ENCODE data around the gene CAPRIN1.
"Not testable (repeated sequence)": the region's sequence is repeated elsewhere in the genome, so short reads cannot be mapped to it uniquely, and the experiment has no call there.

The CAPRIN1 gene

DNA sequence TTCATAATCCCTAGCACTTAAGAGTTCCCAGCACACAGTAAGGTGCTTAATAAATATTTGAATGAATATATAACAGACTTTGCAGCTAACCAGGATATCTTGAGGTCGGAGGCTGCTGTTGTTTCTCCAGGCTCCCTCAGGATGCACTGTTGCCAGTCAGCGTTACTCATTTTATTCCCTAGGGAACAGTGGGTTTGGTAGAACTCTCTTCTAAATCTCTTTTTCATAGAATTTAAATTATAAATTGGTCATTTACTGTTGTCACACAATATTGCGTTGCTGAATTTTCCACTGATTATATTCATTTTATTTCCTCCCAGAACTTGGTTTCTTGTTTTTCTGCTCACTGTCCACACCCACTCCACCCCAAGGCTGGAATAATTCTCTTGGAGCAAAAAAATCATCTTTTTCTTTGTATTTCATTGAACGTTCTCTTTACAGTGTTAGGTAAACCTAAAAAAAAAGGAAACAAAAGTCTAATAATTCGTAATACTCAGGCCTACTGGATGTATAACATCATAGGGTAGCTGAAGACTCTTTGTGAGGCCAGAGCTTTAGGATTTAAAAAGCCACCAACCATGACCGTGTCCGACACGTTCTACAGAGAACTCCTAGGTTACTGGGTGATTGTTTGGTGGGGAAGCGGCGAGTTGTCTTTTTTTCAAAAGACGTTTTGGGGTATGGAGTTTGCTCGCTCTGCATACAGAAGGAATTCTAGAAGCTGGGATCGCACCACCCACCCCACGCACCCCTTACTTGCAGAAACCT, 766 bp upstream of the CAPRIN1 start:
- DNase-seq (ENCODE audit: low read depth), result no peak

DNA sequence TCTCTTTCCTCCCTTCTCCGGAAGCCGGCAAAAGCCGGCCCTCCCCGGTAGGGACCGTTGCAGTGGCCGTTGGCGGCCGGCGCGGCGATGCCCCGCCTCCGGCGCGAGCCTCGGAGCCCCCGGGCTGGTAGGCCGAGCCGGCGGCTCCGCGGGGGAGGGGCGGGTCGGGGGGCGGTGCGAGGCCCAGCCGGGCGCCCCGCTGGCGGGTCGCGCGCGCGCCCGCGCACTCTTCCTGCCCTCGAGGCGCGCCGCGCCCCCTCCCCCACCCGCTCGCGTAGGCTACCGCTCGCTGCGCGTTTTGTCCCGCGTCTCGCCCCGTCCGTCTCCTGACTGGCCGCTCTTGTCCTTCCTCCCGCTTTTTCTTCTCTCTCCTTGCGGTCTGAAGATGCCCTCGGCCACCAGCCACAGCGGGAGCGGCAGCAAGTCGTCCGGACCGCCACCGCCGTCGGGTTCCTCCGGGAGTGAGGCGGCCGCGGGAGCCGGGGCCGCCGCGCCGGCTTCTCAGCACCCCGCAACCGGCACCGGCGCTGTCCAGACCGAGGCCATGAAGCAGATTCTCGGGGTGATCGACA, 591 bp downstream of the CAPRIN1 start:
- DNase-seq (ENCODE audit: low read depth), result peak; percentile 79

DNA sequence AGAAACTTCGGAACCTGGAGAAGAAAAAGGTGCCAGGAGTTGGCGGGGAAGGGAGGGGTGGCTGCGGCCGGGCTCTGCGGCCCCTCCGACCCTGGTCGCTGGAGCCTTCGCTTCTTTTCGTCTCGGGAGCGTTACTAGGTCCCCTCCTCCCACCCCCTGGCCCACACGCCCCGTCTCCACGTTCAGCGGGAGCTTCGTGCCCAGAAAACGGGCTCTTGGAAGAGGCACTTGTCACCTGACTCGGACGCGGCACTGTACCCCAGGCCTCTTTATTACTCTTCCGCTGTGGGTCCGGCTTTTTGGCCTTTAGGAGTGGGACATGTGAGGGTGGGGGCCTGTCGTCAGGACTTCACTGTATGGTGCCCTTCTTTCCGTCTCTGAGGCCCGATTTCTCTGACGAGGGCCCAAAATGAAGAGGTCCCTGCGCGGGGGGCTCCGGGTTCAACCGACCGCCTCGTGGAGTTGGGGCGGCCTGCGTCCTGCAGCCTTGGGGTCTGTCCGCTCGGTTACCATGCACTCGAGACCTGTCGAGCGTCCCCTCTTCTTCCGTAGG, 1.2 kb downstream of the CAPRIN1 start:
- no peak for DNase-seq (ENCODE audit: low read depth)

DNA sequence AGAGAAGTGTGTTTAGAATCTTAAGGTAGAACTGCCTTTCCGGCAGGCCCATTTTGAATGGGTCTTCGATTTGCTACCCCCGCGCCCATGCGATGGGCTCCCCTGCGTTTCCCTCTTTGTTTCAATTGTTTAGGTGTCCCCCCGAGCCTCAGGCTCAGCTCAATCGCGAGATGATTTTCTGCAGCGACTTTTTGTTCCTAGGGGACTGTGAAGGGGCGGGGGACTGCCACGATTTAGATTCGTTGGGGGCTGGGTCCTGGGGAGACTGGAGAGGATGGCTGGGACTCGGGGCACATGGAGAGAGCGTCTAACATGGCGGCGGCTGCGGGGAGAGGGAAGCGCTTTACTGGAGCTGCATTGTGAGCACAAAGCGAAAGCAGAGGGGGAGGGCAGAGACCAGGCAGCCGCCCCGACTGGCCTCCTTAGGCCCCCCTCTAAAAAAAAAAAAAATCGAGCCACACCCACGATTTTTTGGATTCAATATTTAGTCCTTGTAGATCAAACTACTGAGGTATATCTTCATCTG, 1.7 kb downstream of the CAPRIN1 start:
- peak; percentile 70 for DNase-seq (ENCODE audit: low read depth)

DNA sequence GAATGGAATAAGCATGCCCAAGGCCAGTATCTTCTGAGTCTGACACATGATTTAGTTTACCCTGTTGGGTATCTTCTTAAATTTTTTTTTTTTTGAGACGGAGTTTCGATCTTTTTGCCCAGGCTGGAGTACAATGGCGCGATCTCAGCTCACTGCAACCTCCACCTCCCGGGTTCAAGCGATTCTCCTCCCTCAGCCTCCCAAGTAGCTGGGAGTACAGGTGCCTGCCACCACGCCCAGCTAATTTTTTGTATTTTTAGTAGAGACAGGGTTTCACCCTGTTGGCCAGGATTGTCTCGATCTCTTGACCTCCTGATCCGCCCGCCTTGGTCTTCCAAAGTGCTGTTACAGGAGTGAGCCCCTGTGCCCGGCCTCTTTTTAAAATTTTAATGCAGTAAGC, 2.8 kb downstream of the CAPRIN1 start:
- DNase-seq (ENCODE audit: low read depth), result not testable (repeated sequence)

DNA sequence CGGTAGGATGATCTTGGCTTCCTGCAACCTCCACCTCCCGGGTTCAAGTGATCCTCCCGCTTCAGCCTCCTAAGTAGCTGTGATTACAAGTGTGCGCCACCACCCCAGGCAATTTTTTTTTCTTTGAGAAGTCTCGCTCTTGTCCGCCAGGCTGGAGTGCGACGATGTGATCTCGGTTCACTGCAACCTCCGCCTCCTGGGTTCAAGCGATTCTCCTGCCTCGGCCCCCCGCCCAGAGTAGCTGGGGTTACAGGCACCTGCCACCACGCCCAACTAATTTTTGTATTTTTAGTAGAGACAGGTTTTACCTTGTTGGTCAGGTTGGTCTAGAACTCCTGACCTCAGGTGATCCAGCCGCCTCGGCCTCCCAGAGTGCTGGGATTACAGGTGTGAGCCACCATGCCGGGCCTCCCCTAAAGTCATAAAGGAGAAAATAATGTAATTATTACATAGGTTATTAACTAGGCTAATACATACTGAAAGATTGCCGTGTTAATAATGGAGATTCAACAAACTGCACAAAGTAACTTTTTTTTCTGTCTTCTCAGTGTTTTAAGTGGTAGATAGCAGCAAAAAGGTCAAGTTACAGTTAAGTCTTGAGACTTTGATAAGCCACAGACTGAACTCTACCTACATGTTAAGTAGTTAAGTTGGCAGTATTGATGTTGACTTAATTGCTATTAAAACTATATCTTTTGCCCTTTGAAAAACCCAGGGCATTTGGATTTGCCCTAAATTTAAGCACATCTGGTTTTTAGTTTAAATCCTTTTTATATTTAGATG, 3.9 kb downstream of the CAPRIN1 start:
- DNase-seq (ENCODE audit: low read depth), result no peak

DNA sequence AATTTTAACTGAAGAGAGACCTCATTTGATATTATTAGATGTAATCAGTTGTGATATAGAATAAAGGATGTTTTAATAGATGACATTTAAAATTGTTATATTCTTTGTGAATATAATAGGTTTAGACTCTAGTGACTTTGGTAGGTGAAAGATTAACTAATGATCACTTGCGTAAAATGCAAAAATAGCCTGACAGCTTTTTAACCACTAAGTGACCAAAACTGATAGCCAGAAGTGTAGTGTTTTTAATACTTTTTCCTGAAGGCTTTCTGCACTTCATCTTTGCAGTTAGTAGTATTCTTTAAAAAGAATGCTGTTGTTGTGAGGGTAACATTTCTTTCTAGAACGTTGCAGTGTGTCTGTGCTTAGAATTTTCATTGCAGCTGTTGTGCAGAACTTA, 5.1 kb downstream of the CAPRIN1 start:
- no peak for DNase-seq (ENCODE audit: low read depth)

DNA sequence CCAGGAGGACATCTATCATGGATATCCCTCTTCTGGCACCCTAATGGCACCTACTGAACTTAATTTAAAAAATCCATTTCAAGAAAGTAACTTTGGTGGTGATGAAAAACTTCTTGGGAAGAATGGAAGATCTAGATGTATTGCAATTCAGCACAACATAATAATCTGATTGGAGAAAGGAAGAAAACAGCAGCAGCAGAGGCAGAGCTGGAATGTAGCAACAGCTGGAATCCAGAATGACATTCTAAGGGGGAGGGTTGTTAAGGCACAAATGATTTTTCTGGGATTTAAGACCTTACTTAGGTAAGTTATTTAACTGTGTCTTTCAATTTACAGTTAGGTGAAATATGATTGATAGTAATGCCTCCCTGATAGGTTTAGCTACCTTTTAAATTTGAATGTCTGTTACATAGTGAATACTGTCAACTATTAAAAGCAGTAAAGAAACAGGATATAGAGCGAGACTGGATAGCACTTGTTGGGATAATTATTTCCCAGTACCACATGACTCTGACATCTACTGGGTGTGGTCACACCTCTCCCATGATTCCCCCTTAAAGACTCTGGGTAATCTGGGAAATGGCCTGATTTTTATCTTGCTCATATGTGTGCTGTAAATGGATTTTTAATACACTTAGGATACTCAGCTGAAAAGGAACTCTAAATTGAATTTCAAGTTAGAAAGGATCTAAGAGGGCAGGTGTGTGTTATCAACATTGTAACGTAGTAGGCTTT, 11.7 kb downstream of the CAPRIN1 start:
- no peak for DNase-seq (ENCODE audit: low read depth)

DNA sequence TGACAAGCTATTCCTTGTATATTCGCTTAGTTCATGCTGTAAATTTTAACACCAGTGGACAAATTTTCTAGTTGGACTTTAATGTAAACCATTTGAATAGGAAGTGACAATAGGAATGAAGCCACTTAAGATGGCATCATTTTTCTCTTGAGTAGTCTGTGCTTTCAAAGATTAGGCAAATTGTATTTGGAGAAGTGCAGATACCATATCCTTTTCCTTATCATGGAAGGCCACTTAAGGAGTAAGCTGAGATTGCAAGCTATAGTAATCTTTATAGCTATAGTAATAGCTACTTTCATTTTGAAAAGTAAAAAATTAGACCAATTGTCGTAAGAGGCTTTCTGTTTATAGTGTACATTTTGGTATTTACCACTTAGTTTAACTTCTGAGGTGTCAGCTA, 12.8 kb downstream of the CAPRIN1 start:
- no peak for DNase-seq (ENCODE audit: low read depth)

DNA sequence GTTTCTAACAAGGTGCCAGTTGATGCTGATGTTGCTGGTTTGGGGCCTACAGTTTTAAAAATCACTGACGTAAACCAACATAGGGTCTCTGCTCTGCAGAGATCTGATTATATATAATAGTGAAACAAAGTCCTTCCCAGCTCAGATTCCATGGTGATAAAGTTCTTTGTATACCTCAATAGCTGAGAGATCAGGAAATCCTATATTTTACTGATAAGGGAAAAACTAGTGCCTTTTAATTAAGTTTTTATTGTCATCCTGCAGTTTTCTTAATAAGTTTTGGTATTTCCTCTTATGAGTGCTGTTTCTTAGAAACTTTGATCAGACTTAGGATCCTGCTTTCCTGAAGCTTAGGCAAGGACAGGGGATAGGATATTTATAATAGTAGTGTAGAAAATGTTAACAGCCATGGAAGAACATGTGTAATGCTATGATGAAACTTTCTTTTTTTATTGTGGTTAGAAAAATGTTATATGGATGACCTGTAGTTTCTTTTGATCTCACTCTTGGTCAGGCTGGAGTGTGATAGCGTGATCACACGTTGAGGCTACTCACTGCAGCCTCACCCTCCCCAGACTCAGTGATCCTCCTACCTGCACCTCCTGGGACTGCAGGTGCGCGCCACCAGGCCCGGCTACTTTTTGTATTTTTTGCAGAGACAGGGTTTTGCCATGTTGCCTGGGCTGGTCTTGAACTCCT, 14.1 kb downstream of the CAPRIN1 start:
- DNase-seq (ENCODE audit: low read depth), result no peak

DNA sequence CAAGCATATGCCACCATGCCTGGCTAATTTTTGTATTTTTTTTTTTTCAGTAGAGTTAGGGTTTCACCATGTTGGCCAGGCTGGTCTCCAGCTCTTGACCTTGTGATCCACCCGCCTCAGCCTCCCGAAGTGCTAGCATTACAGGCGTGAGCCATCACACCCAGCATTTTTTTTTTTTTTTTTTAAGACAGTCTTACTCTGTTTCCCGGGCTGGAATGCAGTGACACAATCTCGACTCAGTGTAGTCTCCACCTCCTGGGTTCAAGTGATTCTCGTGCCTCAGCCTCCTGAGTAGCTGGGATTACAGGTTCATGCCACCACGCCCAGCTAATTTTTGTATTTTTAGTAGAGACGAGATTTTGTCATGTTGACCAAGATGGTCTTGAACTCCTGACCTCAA, 15.2 kb downstream of the CAPRIN1 start:
- not testable (repeated sequence) for DNase-seq (ENCODE audit: low read depth)

DNA sequence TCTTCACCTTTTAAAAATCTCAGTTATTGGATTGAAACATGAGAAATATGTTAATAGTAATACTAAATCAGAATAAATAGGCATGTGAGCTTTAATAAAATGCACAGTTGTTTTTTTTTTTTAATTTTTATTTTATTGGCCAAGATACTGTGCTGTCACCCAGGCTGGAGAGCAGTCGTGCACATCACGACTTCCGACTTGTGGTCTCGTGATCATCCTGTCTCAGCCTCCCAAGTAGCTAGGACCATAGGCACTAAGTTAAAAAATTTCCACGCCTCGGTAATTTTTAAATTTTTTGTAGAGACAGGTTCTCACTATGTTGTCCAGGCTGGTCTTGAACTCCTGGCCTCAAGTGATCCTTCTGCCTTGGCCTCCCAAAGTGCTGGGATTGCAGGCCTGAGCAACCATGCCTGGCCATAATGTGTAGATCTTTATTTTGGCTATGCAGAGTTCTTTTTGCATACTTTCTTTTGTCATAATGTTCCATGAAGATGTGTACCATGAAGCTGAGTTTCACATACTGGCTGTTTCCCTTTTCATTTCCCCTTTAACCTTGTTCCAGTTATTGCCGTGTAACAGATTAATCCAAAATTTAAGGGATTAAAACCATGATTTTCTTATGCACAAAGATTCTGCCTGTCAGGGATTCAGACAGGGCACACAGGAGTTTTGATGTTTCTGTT, 16.0 kb downstream of the CAPRIN1 start:
- DNase-seq (ENCODE audit: low read depth), result no peak

DNA sequence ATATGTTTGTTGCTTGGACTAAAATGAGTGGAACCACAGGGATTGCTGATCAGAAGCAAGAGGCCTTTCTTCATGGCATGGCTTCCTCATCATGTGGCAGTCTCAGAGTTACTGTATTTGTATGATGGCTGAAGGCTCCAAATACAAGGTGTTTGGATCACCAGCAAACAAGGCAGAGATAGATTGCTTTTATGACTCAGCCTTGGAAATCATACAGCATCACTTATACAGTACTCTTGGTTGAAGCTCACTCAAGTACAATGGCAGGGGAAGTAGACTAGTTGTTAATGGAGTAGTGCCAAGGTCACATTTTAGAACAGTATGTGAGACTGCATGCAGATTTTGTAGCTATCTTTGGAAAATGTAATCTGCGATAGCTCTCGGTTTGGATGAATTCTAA, 16.6 kb downstream of the CAPRIN1 start:
- DNase-seq (ENCODE audit: low read depth), result no peak

DNA sequence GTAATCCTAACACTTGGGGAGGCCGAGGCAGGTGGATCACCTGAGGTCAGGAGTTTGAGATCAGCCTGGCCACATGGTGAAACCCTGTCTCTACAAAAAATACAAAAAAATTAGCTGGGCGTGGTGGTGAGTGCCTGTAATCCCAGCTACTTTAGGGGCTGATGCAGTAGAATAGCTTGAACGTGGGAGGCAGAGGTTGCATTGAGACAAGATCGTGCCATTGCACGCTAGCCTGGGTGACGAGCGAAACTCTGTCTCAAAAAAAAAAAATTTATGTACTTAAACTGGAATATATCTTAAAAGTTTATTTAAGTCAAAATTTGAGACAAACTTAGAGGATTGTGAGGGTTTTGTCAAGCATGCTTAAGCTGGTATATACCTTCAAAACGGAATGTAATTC, 19.8 kb downstream of the CAPRIN1 start:
- DNase-seq (ENCODE audit: low read depth), result not testable (repeated sequence)

DNA sequence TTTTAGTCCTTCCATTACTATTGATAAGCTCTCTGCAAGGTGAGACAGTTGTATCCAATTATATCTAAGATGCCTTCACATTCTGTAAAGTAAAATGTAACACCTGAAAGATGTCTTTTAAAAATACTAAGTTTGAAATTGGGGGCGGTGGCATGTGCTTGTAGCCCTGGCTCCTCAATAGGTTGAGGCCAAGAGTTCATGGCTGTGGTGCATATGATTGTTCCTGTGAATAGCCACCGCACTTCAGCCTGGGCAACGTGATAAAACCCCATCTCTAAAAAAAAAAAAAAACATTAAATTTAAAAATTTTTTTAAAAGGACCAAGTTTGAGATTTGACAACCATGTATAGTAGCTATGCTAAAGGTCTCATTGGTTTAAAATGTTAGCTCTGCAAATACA, 20.5 kb downstream of the CAPRIN1 start:
- DNase-seq (ENCODE audit: low read depth), result no peak

DNA sequence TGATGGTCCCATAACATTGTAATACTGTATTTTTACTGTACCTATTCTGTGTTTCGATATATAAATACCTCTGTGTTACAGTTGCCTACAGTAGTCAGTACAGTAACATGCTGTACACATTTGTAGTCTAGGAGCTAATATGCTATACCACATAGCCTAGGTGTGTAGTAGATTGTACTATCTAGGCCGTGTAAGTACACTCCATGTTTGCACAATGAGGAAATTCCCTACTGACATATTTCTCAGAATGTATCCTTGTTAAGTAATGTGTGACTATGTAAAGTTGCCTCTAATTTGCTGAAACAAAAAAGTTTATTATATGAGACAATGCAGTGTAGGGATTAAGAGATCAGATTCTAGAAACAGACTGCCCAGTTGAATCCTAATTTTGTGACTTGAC, 21.3 kb downstream of the CAPRIN1 start:
- no peak for DNase-seq (ENCODE audit: low read depth)

DNA sequence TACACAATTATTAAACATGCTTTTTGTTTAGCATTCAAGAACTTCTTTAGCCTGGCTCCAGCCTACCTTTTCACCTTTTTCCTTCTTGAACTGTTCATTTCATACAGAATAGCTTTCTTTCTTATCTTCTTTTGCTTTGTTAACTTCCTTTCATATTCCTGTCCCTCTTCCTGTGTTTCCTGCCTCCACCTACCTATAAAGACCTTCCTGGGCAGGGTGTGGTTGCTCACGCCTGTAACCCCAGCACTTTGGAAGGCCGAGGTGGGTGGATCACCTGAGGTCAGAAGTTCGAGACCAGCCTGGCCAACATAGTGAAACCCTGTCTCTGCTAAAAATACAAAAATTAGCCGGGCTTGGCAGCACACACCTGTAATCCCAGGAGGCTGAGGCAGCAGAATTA, 22.9 kb downstream of the CAPRIN1 start:
- no peak for DNase-seq (ENCODE audit: low read depth)

DNA sequence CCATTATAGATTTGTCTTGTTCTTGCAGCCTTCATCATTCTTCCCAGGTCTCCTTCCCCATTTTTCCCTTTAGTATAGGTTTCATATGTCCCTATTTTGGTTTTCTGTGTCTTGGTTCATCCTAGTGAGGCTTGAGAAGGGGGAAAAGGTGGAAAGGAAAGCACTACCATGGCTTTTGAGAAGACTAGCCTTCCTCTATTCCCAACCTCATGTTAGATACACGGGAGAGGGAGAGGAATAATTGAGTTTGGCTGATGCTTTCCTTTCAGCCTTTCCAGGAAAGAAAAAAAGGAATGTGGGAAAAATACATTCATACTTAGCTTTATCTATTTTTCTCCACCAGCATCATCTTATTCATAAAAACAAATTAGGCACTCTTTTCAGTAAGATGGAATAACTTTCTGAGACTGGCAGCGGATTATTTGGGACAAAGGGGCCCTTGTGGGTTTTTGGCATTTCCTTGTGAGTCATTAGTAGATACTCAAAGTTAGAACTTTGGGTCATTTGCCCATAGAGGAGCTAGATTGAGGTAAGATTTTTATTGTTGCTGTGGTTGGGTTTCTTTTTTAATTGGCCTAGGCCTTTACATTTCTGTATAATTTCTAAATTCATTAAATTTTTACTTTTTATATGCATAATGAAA, 23.8 kb downstream of the CAPRIN1 start:
- DNase-seq (ENCODE audit: low read depth), result no peak

DNA sequence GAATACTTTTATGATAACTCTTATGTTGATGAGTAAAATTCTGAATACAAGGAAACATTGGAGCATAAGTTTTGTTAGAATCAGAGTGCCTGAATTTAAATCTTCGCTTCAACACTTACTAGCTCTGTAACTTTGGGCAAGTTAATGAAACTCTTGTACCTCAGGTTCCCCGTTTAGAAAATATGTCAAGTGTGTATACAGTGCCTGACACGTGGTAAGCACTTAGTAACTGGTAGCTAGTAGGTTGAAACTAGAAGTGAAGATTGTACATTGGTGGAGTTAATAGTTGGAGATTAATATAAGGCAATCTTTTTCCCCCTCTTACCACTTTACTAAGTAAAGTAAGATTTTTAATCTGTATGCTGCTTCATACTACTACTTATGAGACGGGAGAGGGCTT, 29.1 kb downstream of the CAPRIN1 start:
- DNase-seq (ENCODE audit: low read depth), result no peak

DNA sequence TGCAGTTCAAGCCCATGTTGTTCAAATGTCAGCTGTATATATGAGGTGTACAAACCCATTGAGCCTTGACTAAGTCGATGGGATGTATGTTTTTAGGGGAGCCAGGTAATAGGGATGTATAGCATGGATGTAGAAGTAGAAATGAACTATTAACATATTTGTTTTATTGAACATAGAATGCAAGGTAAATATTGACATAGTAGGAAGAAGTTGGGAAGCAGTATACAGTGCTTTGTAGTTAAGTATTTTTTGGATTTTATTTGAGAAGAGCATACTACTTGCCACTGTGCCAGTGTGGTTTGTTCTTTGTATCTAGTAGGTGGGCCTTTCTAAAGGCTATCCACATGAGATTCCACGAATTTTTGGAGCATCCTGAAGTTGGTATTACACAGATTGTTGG, 33.1 kb downstream of the CAPRIN1 start:
- DNase-seq (ENCODE audit: low read depth), result no peak

All from T-helper 22 cell (primary cell).